H9 (cell line): Measurements from ENCODE around the gene MED8. TPM values are rescaled to one million over a fixed set of nuclear protein-coding genes. Genes with fewer than 3 reads are reported as not detected.

Source experiments
- DNase-seq: peaks from one replicate; pipeline ENCODE4 v3.0.0-alpha.2; 2017
- H2AFZ ChIP-seq: one replicate; pipeline ENCODE4 v1.6.1; 2013; ENCODE audit warnings: mild to moderate bottlenecking, low read length, control low read depth, moderate library complexity
- H2AK5ac ChIP-seq: 2 replicates; pipeline ENCODE4 v1.6.1; 2013; ENCODE audit warnings: low read length, control low read depth, mixed read lengths; ENCODE audit not compliant: insufficient read length
- H2BK120ac ChIP-seq: one replicate; pipeline ENCODE4 v1.6.1; 2013; ENCODE audit warnings: low read depth, mild to moderate bottlenecking, low read length, control low read depth, inconsistent platforms; ENCODE audit not compliant: poor library complexity, severe bottlenecking
- H2BK12ac ChIP-seq: 2 replicates; pipeline ENCODE4 v1.6.1; 2013; ENCODE audit warnings: low read length, control low read depth, mixed read lengths, low read depth; ENCODE audit not compliant: insufficient read length
- H2BK15ac ChIP-seq: 2 replicates; pipeline ENCODE4 v1.6.1; 2013; ENCODE audit warnings: low read depth, low read length, control low read depth
- H2BK20ac ChIP-seq: one replicate; pipeline ENCODE4 v1.6.1; 2013; ENCODE audit warnings: low read depth, mild to moderate bottlenecking, low read length, control low read depth, inconsistent platforms; ENCODE audit not compliant: poor library complexity, severe bottlenecking
- H2BK5ac ChIP-seq: 2 replicates; pipeline ENCODE4 v1.6.1; 2013; ENCODE audit warnings: low read length, control low read depth, mixed read lengths; ENCODE audit not compliant: insufficient read length
- H3K14ac ChIP-seq: 2 replicates; pipeline ENCODE4 v1.6.1; 2013; ENCODE audit warnings: low read length, control low read depth; ENCODE audit not compliant: insufficient read depth
- H3K18ac ChIP-seq: 2 replicates; pipeline ENCODE4 v1.6.1; 2013; ENCODE audit warnings: low read depth, mild to moderate bottlenecking, mixed read lengths, low read length, control low read depth; ENCODE audit not compliant: insufficient read length
- H3K23ac ChIP-seq: 2 replicates; pipeline ENCODE4 v1.6.1; 2013; ENCODE audit warnings: low read length, control low read depth, mixed read lengths, low read depth; ENCODE audit not compliant: insufficient read length
- H3K23me2 ChIP-seq: 2 replicates; pipeline ENCODE4 v1.6.1; 2013; ENCODE audit warnings: low read depth, mild to moderate bottlenecking, mixed read lengths, low read length, control low read depth; ENCODE audit not compliant: insufficient read length, poor library complexity, severe bottlenecking
- H3K27ac ChIP-seq: 2 replicates; pipeline ENCODE4 v1.5.1; 2013; ENCODE audit warnings: low read length, control low read depth, mixed read lengths, low read depth; ENCODE audit not compliant: insufficient read length
- H3K27me3 ChIP-seq: 2 replicates; pipeline ENCODE4 v1.6.1; 2013; ENCODE audit warnings: low read length, control low read depth, inconsistent platforms; ENCODE audit not compliant: insufficient read depth
- H3K4ac ChIP-seq: 2 replicates; pipeline ENCODE4 v1.6.1; 2013; ENCODE audit warnings: low read depth, mild to moderate bottlenecking, control low read depth, inconsistent platforms, low read length, moderate library complexity
- H3K4me1 ChIP-seq: 2 replicates; pipeline ENCODE4 v1.6.1; 2013; ENCODE audit warnings: low read length, control low read depth, inconsistent platforms; ENCODE audit not compliant: insufficient read depth
- H3K4me2 ChIP-seq: 2 replicates; pipeline ENCODE4 v1.6.1; 2013; ENCODE audit warnings: low read length, control low read depth, mixed read lengths; ENCODE audit not compliant: insufficient read length, insufficient read depth
- H3K56ac ChIP-seq: 2 replicates; pipeline ENCODE4 v1.6.1; 2013; ENCODE audit warnings: low read depth, mild to moderate bottlenecking, mixed read lengths, low read length, control low read depth; ENCODE audit not compliant: insufficient read length
- H3K79me1 ChIP-seq: 2 replicates; pipeline ENCODE4 v1.6.1; 2013; ENCODE audit warnings: low read depth, mild to moderate bottlenecking, moderate library complexity, low read length, control low read depth, inconsistent platforms; ENCODE audit not compliant: insufficient read depth, poor library complexity, severe bottlenecking
- H3K79me2 ChIP-seq: 2 replicates; pipeline ENCODE4 v1.6.1; 2013; ENCODE audit warnings: low read length, control low read depth, inconsistent platforms; ENCODE audit not compliant: insufficient read depth
- H3K9ac ChIP-seq: 2 replicates; pipeline ENCODE4 v1.6.1; 2013; ENCODE audit warnings: low read length, control low read depth, mixed read lengths; ENCODE audit not compliant: insufficient read length; ENCODE audit errors: extremely low read depth
- H3K9me3 ChIP-seq: one replicate; pipeline ENCODE4 v1.6.1; 2013; ENCODE audit warnings: low read depth, low read length, inconsistent platforms; ENCODE audit not compliant: control insufficient read depth
- H3T11ph ChIP-seq: one replicate; pipeline ENCODE4 v1.6.1; 2013; ENCODE audit warnings: mild to moderate bottlenecking, low read length, control low read depth, inconsistent platforms
- H4K20me1 ChIP-seq: one replicate; pipeline ENCODE4 v1.6.1; 2013; ENCODE audit not compliant: control insufficient read depth, insufficient read length, insufficient read depth
- H4K5ac ChIP-seq: 2 replicates; pipeline ENCODE4 v1.6.1; 2013; ENCODE audit warnings: low read depth, mild to moderate bottlenecking, mixed read lengths, low read length, control low read depth; ENCODE audit not compliant: insufficient read length
- H4K8ac ChIP-seq: replicated peaks from 2 replicates; pipeline ENCODE4 v1.6.1; 2013; ENCODE audit warnings: low read length, control low read depth, mixed read lengths, low read depth; ENCODE audit not compliant: insufficient read length
- H4K91ac ChIP-seq: 2 replicates; pipeline ENCODE4 v1.6.1; 2013; ENCODE audit warnings: low read depth, mild to moderate bottlenecking, moderate library complexity, mixed read lengths, low read length, control low read depth; ENCODE audit not compliant: insufficient read length
- H3K27ac Mint-ChIP-seq, 3 experiments: 2 replicates in 2 of 3; 3 replicates in 1 of 3; pipeline ENCODE4 v1.8.0; 2020 to 2021; ENCODE audit warnings: mixed read lengths in 3 of 3, mild to moderate bottlenecking in 1 of 3, moderate library complexity in 1 of 3
- H3K27me3 Mint-ChIP-seq: 2 replicates; pipeline ENCODE4 v1.8.0; 2021; ENCODE audit warnings: low read depth, mild to moderate bottlenecking, moderate library complexity, mixed read lengths
- H3K36me3 Mint-ChIP-seq, 3 experiments: 2 replicates in 2 of 3; 3 replicates in 1 of 3; pipeline ENCODE4 v1.8.0; 2020 to 2021; ENCODE audit warnings: low read depth in 3 of 3, mixed read lengths in 3 of 3; ENCODE audit not compliant: insufficient read depth in 1 of 3
- H3K4me1 Mint-ChIP-seq, 2 experiments: 2 replicates each; pipeline ENCODE4 v1.8.0; 2020; ENCODE audit warnings: mixed read lengths in 2 of 2
- H3K4me3 Mint-ChIP-seq, 2 experiments: 2 replicates in 1 of 2; 3 replicates in 1 of 2; pipeline ENCODE4 v1.8.0; 2020 to 2021; ENCODE audit warnings: mild to moderate bottlenecking in 2 of 2, mixed read lengths in 2 of 2, moderate library complexity in 1 of 2
- H3K9me3 Mint-ChIP-seq, 2 experiments: 2 replicates in 1 of 2; 3 replicates in 1 of 2; pipeline ENCODE4 v1.8.0; 2020; ENCODE audit warnings: mild to moderate bottlenecking in 2 of 2, mixed read lengths in 2 of 2, moderate library complexity in 1 of 2
- CTCF ChIP-seq: fragments of 200-600 bp; sonication (generic); conservative IDR thresholded peaks from 3 replicates; pipeline ENCODE4 v1.8.0; 2021; ENCODE audit warnings: antibody characterized with exemption, mild to moderate bottlenecking
- WGBS: extraction: QIAGEN DNeasy Blood & Tissue Kit; methylation state at CpG from one replicate; pipeline ENCODE4 v1.1.7; 2013; ENCODE audit warnings: missing lambda C conversion rate, low lambda C conversion rate, mixed read lengths; ENCODE audit not compliant: insufficient read length; ENCODE audit errors: extremely low coverage; 5-methylcytosine and 5-hydroxymethylcytosine counted together
- total RNA-seq: library from RNA; stranded (reverse); gene quantifications from 2 replicates; pipeline ENCODE4 v1.2.1, GENCODE V29; 2021

Gene MED8
- total RNA-seq, 1 experiment from 2014 or later, result 23.0 TPM

GRCh38 chr1:43345120-43345519 lies 44.5 kb downstream of the MED8 start:
- H2AFZ ChIP-seq, result no peak overlapping the region
- H3K14ac ChIP-seq, result no peak overlapping the region
- peaks cover under 1% of the 10 kb centered on the region for H3K4me1 ChIP-seq
- no peak overlapping the region for H4K91ac ChIP-seq
- no peak overlapping the region for H2BK12ac ChIP-seq
- H3K4ac ChIP-seq, result no peak overlapping the region
- no peak overlapping the region for H3K4me3 Mint-ChIP-seq
- H3K9ac ChIP-seq, result no peak overlapping the region
- no peaks in the 10 kb centered on the region for H3K36me3 Mint-ChIP-seq
- no peak for TF ChIP-seq CTCF
- no peak for DNase-seq
- H4K20me1 ChIP-seq, result no peaks in the 10 kb centered on the region
- H3K18ac ChIP-seq, result no peak overlapping the region
- H2BK5ac ChIP-seq, result no peak overlapping the region
- no peak overlapping the region for H3T11ph ChIP-seq
- H3K79me1 ChIP-seq, result no peaks in the 10 kb centered on the region
- no peaks in the 10 kb centered on the region for H3K9me3 ChIP-seq
- H3K9me3 Mint-ChIP-seq, result no peaks in the 10 kb centered on the region
- H3K4me2 ChIP-seq, result no peak overlapping the region
- H2BK120ac ChIP-seq, result no peak overlapping the region
- no peak overlapping the region for H3K27ac ChIP-seq
- H3K79me2 ChIP-seq, result no peaks in the 10 kb centered on the region
- no peak overlapping the region for H4K8ac ChIP-seq
- no peak overlapping the region for H2BK20ac ChIP-seq
- no peak overlapping the region for H4K5ac ChIP-seq
- peaks cover 4% of the 10 kb centered on the region for H3K27me3 ChIP-seq
- WGBS, result no CpG with 5 or more reads among the region's 3 CpGs
- H2BK15ac ChIP-seq, result no peak overlapping the region
- H3K23me2 ChIP-seq, result peaks cover 10% of the 10 kb centered on the region
- peaks cover 32 to 40% of the 10 kb centered on the region in 2 experiments for H3K4me1 Mint-ChIP-seq
- H2AK5ac ChIP-seq, result no peak overlapping the region
- H3K27me3 Mint-ChIP-seq, result peaks cover 24% of the 10 kb centered on the region
- no peak overlapping the region for H3K56ac ChIP-seq
- no peak overlapping the region for H3K27ac Mint-ChIP-seq
- no peak overlapping the region for H3K23ac ChIP-seq
